Fibroblast of lung (primary cell): ENCODE data around the gene CARMIL1. TPM values are rescaled to one million over a fixed set of nuclear protein-coding genes. Genes with fewer than 3 reads are reported as not detected.

ENCODE experiments used
- DNase-seq, 2 donors: peaks; one replicate each; pipeline versions ENCODE4 v3.0.0 to v3.0.0-alpha.2; 2010; ENCODE audit warnings: low read depth in 2 of 2
- H2AFZ ChIP-seq: 2 replicates; pipeline ENCODE4 v1.5.1; 2012; ENCODE audit warnings: low read length, control low read depth, inconsistent platforms
- H3K27ac ChIP-seq: 2 replicates; pipeline ENCODE4 v1.5.1; 2011; ENCODE audit warnings: low read length, control low read depth; ENCODE audit not compliant: insufficient read depth
- H3K27me3 ChIP-seq: 2 replicates; pipeline ENCODE4 v1.5.1; 2011; ENCODE audit warnings: mild to moderate bottlenecking, low read length; ENCODE audit not compliant: control insufficient read depth, insufficient read depth
- H3K36me3 ChIP-seq: 2 replicates; pipeline ENCODE4 v1.5.1; 2011; ENCODE audit warnings: low read length; ENCODE audit not compliant: control insufficient read depth, insufficient read depth
- H3K4me1 ChIP-seq: 2 replicates; pipeline ENCODE4 v1.5.1; 2011; ENCODE audit warnings: low read length; ENCODE audit not compliant: control insufficient read depth, insufficient read depth; ENCODE audit errors: extremely low read depth
- H3K4me2 ChIP-seq: 2 replicates; pipeline ENCODE4 v1.5.1; 2011; ENCODE audit warnings: low read length, control low read depth; ENCODE audit not compliant: insufficient read depth; ENCODE audit errors: extremely low read depth
- H3K4me3 ChIP-seq, 4 experiments: fragments of 200-600 bp in 1 of 4; sonication (generic) in 1 of 4; replicated peaks in 1 of 4; 2 replicates each; pipeline ENCODE4 v1.5.1; 2011 to 2016; ENCODE audit warnings: low read length in 4 of 4, low read depth in 3 of 4, mild to moderate bottlenecking in 3 of 4, control low read depth in 2 of 4, inconsistent platforms in 1 of 4, mixed read lengths in 1 of 4; ENCODE audit not compliant: insufficient read depth in 1 of 4; ENCODE audit errors: control extremely low read depth in 1 of 4
- H3K79me2 ChIP-seq: 2 replicates; pipeline ENCODE4 v1.5.1; 2012; ENCODE audit warnings: mild to moderate bottlenecking, low read length, inconsistent platforms; ENCODE audit not compliant: control insufficient read depth, insufficient read depth
- H3K9ac ChIP-seq: 2 replicates; pipeline ENCODE4 v1.5.1; 2011; ENCODE audit warnings: mild to moderate bottlenecking, low read length, control low read depth; ENCODE audit not compliant: insufficient read depth
- H3K9me3 ChIP-seq: 2 replicates; pipeline ENCODE4 v1.5.1; 2012; ENCODE audit warnings: low read depth, low read length; ENCODE audit not compliant: control insufficient read depth, insufficient read depth
- H4K20me1 ChIP-seq: 2 replicates; pipeline ENCODE4 v1.5.1; 2011; ENCODE audit warnings: low read length; ENCODE audit not compliant: control insufficient read depth, insufficient read depth; ENCODE audit errors: extremely low read depth
- EZH2 ChIP-seq: IDR thresholded peaks from 2 replicates; pipeline ENCODE4 v1.5.1; 2012; ENCODE audit warnings: low read length, control low read depth, mild to moderate bottlenecking; ENCODE audit errors: missing control alignments
- polyA plus RNA-seq, 2 donors: library from polyadenylated mRNA; depleted of rRNA in 1 of 2; stranded (reverse) in 1 of 2; unstranded in 1 of 2; fragments of >200 nt; gene quantifications; 2 replicates each; pipeline ENCODE4 v1.2.1, GENCODE V29; 2011 to 2012; ENCODE audit warnings: missing spikeins in 1 of 2
- total RNA-seq: library from RNA; depleted of rRNA; stranded (reverse); fragments of >200 nt; gene quantifications from 2 replicates; pipeline ENCODE4 v1.2.1, GENCODE V29; 2014
- TF ChIP-seq, protein P1 (sequence below), 2 donors: IDR thresholded peaks in 1 of 2; conservative IDR thresholded peaks in 1 of 2; 1 replicate in 1 of 2; 2 replicates in 1 of 2; pipeline ENCODE4 v1.5.1; 2011 to 2012; ENCODE audit warnings: low read length in 2 of 2, control low read depth in 1 of 2, inconsistent platforms in 1 of 2, low read depth in 1 of 2, mild to moderate bottlenecking in 1 of 2

Gene CARMIL1
- total and polyA plus RNA-seq, 2 donors (not counting 1 experiment from before 2014, with no cell fraction given) = 10.2 to 12.5 TPM

DNA sequence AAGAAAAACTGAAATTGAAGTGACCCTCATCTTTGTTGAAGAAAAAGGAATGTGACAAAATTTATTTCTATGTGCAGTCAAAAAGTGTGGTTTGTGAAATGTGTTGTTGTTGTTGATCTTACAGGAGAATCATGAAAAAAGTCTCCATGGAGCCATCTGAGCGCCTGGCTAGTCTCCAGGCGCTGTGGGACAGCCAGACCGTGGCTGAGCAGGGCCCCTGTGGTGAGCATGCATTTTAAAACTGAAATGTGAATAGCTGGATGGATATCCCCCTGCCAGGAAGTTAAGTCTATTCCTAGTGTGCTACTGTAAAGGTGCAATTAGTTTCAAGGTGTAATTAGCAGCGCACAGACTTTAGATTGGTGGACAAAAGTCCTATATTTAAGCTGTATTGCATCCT lies 170.6 kb downstream of the CARMIL1 start:
- H3K4me1 ChIP-seq = no peaks in the 10 kb centered on the region
- no peaks in the 10 kb centered on the region for H3K79me2 ChIP-seq
- no peak for DNase-seq
- no peaks in the 10 kb centered on the region for H3K36me3 ChIP-seq
- H3K9me3 ChIP-seq = no peaks in the 10 kb centered on the region
- no peak overlapping the region for H3K4me3 ChIP-seq
- no peak overlapping the region for H2AFZ ChIP-seq
- H3K9ac ChIP-seq = no peak overlapping the region
- no peak overlapping the region for H3K4me2 ChIP-seq
- H4K20me1 ChIP-seq = no peaks in the 10 kb centered on the region
- H3K27ac ChIP-seq = no peak overlapping the region
- H3K27me3 ChIP-seq = no peaks in the 10 kb centered on the region
- TF ChIP-seq, protein P1, sequence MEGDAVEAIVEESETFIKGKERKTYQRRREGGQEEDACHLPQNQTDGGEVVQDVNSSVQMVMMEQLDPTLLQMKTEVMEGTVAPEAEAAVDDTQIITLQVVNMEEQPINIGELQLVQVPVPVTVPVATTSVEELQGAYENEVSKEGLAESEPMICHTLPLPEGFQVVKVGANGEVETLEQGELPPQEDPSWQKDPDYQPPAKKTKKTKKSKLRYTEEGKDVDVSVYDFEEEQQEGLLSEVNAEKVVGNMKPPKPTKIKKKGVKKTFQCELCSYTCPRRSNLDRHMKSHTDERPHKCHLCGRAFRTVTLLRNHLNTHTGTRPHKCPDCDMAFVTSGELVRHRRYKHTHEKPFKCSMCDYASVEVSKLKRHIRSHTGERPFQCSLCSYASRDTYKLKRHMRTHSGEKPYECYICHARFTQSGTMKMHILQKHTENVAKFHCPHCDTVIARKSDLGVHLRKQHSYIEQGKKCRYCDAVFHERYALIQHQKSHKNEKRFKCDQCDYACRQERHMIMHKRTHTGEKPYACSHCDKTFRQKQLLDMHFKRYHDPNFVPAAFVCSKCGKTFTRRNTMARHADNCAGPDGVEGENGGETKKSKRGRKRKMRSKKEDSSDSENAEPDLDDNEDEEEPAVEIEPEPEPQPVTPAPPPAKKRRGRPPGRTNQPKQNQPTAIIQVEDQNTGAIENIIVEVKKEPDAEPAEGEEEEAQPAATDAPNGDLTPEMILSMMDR (conservative IDR thresholded peaks at IDR 0.05 in 1 of 2, IDR thresholded peaks at IDR 0.05 in 1 of 2; ENCODE audit: low read depth in 1 of 2, low read length in 2 of 2) = no peak
- no peak for TF ChIP-seq EZH2

DNA sequence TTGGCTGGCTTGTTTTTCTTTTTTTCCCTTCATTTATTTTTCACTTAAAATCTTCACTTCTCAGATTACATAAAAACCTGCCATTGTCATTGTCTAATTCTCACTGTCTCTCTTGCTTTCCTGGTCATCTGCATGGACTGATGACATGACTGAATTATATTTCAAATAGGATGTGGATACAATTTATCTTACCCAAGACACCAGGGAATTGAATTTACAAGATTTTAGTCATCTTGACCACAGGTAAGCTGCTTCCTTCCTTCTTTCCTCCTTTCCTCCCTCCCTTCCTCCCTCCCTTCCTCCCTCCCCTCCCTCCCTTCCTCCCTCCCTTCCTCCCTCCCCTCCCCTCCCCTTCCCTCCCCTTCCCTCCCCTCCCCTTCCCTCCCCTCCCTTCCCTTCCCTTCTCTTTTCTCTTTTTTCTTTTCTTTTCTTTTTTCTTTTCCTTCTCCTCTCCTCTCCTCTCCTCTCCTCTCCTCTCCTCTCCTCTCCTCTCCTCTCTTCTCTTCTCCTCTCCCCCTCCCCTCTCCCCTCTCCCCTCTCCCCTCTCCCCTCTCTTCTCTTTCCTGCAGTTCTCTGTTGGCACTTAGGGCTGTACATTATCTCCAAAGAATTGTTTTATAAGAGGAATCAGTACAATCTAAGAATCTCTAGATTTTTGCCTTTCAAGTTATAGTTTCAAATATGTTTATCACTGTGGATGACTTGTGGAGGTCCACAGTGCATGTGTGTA lies 171.5 kb downstream of the CARMIL1 start:
- Histone ChIP-seq H4K20me1 (no peaks in the 10 kb centered on the region), H3K27me3 (no peaks in the 10 kb centered on the region), H3K4me3 (no peak overlapping the region), H3K9ac (no peak overlapping the region), H2AFZ (no peak overlapping the region), H3K4me1 (no peaks in the 10 kb centered on the region), H3K4me2 (no peak overlapping the region), H3K79me2 (no peaks in the 10 kb centered on the region), H3K27ac (no peak overlapping the region), H3K9me3 (no peaks in the 10 kb centered on the region), H3K36me3 (no peaks in the 10 kb centered on the region)
- TF ChIP-seq, protein P1 (conservative IDR thresholded peaks at IDR 0.05 in 1 of 2, IDR thresholded peaks at IDR 0.05 in 1 of 2; ENCODE audit: low read depth in 1 of 2, low read length in 2 of 2) = no peak
- no peak for TF ChIP-seq EZH2
- DNase-seq = no peak

DNA sequence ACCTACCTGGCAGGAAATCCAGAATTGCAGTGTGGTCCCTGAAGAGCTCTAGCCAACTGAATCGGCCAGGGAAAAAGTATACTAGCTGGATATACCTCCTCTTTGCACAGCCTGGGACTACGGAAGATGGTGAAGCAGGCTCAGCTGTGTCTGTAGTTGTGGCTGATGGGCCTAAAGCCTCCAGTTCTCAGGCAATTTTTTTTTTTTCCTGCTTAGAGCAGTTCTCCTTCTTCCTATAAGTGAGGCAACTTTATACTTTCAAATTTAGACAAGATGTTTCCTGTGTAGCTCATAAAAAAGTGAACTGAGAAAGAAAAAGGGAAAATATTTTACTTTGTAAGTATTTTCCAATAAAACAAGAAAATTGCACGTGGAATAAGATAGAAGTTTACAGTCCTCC lies 172.9 kb downstream of the CARMIL1 start:
- Histone ChIP-seq H3K36me3 (no peaks in the 10 kb centered on the region), H3K79me2 (no peaks in the 10 kb centered on the region), H3K4me1 (no peaks in the 10 kb centered on the region), H3K4me3 (no peak overlapping the region), H3K9me3 (no peaks in the 10 kb centered on the region), H3K27ac (no peak overlapping the region), H3K27me3 (no peaks in the 10 kb centered on the region), H4K20me1 (no peaks in the 10 kb centered on the region), H3K9ac (no peak overlapping the region), H3K4me2 (no peak overlapping the region), H2AFZ (no peak overlapping the region)
- TF ChIP-seq, protein P1 (conservative IDR thresholded peaks at IDR 0.05 in 1 of 2, IDR thresholded peaks at IDR 0.05 in 1 of 2; ENCODE audit: low read depth in 1 of 2, low read length in 2 of 2) = no peak
- TF ChIP-seq EZH2 = no peak
- DNase-seq = no peak
